22Rv1 (cell line): ENCODE results near the gene TBX2.

Source experiments
- H3K27ac ChIP-seq: fragments of 450-650 bp; 2 replicates; pipeline ENCODE4 v1.5.1; 2017
- CTCF ChIP-seq: fragments of 450-650 bp; IDR thresholded peaks from 2 replicates; pipeline ENCODE4 v1.5.1; 2017; ENCODE audit warnings: mild to moderate bottlenecking
- ZFX ChIP-seq: fragments of 450-650 bp; IDR thresholded peaks from 2 replicates; pipeline ENCODE4 v1.6.1; 2017; ENCODE audit warnings: antibody characterized with exemption, borderline replicate concordance

TBX2 gene

GRCh38 chr17:61402978-61403800 is 3.5 kb downstream of the TBX2 start:
- no peak for TF ChIP-seq CTCF
- no peak for TF ChIP-seq ZFX
- no peak overlapping the region for H3K27ac ChIP-seq

- no peak overlapping the region for H3K27ac ChIP-seq
Measured at GRCh38 chr17:61403801-61404662, 4.4 kb downstream of the TBX2 start.

GRCh38 chr17:61404663-61404912 is 4.9 kb downstream of the TBX2 start:
- H3K27ac ChIP-seq = no peak overlapping the region
- TF ChIP-seq ZFX = no peak
- TF ChIP-seq CTCF = no peak

More at GRCh38 chr17:61403801-61404662, 4.4 kb downstream of the TBX2 start:
- no peak for TF ChIP-seq ZFX
- TF ChIP-seq CTCF = no peak

GRCh38 chr17:61404913-61405685 is 5.5 kb downstream of the TBX2 start:
- H3K27ac ChIP-seq = no peak overlapping the region
- TF ChIP-seq CTCF (no peak), ZFX (no peak)

GRCh38 chr17:61405686-61406536 is 6.3 kb downstream of the TBX2 start:
- TF ChIP-seq CTCF (no peak), ZFX (no peak)
- no peak overlapping the region for H3K27ac ChIP-seq

- TF ChIP-seq CTCF = no peak
- H3K27ac ChIP-seq = no peak overlapping the region
Measured at GRCh38 chr17:61406537-61406845, 6.8 kb downstream of the TBX2 start.
